ENCODE measurements around the gene HSD17B7. TPM values are rescaled to one million over a fixed set of nuclear protein-coding genes. Genes with fewer than 3 reads are reported as not detected.
"Not testable (repeated sequence)": the region's sequence is repeated elsewhere in the genome, so short reads cannot be mapped to it uniquely, and the experiment has no call there.

HSD17B7 gene, protein sequence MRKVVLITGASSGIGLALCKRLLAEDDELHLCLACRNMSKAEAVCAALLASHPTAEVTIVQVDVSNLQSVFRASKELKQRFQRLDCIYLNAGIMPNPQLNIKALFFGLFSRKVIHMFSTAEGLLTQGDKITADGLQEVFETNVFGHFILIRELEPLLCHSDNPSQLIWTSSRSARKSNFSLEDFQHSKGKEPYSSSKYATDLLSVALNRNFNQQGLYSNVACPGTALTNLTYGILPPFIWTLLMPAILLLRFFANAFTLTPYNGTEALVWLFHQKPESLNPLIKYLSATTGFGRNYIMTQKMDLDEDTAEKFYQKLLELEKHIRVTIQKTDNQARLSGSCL
- 38.7 TPM for total RNA-seq (ENCODE audit: unreplicated experiment)
- long read RNA-seq, transcript HSD17B7-201 (9 exons, 1,190 nt): major isoform, 15 of 16 reads
- long read RNA-seq, partial matches to known transcripts: 0 of 16 reads
- long read RNA-seq, other reads (novel, unspliced or antisense): 1 of 16 reads

DNA sequence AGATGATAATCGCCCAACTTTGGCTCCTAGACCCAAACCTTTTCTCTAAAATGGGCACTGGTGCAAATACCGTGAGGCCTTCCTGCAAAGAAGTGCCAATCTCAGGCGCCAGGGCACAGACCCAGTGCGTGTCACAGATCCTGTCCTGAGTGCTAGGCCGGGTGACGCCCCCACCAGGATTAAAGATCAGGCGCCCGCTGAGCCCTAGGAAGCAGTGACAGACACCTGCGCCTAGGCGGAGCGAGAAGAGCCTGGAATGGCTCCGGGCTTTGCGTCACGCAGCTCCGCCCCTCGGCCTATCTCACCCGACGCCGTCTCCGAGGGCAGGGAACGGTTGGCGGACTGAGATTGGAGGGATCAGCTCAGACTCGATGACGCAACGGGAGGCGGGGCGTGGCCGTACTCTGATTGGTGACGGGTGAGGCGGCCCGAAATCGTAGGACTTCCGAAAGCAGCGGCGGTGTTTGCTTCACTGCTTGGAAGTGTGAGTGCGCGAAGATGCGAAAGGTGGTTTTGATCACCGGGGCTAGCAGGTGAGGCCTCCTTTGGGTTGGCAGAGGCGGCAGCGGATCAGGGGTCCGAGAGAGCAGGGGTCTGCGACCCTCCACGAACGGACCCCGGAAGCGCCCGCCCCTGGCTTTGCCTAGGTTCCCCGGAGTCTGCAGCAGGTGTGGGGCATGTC is at the start of gene HSD17B7:
Gene HSD17B7, plus strand, starts transcription at position 400 of the 682 bp plus-strand sequence. Its CDS starts 99 bp downstream, at position 499.
- not testable (repeated sequence) for H3K36me3 Mint-ChIP-seq (ENCODE audit: unreplicated experiment); H3K27me3 Mint-ChIP-seq (ENCODE audit: unreplicated experiment); H3K27ac Mint-ChIP-seq (ENCODE audit: unreplicated experiment); H3K4me1 Mint-ChIP-seq (ENCODE audit: low read depth, unreplicated experiment); H3K9me3 Mint-ChIP-seq (ENCODE audit: unreplicated experiment)
- peak within 1 kb of the TSS; percentile 87 for H3K4me3 Mint-ChIP-seq (ENCODE audit: unreplicated experiment)
- DNase-seq: peak; percentile 72

GRCh38 chr1:162740755-162741154 is 49.7 kb upstream of the HSD17B7 start:
- TF ChIP-seq CTCF (IDR thresholded peaks at IDR 0.05; ENCODE audit: partially characterized antibody, unreplicated experiment): no peak
- H3K27me3 Mint-ChIP-seq (ENCODE audit: unreplicated experiment): no peaks in the 10 kb centered on the region
- H3K4me3 Mint-ChIP-seq (ENCODE audit: unreplicated experiment): no peak overlapping the region
- no peak overlapping the region for H3K27ac Mint-ChIP-seq (ENCODE audit: unreplicated experiment)
- no peak for DNase-seq
- no peaks in the 10 kb centered on the region for H3K9me3 Mint-ChIP-seq (ENCODE audit: unreplicated experiment)
- no peaks in the 10 kb centered on the region for H3K36me3 Mint-ChIP-seq (ENCODE audit: unreplicated experiment)
- H3K4me1 Mint-ChIP-seq (ENCODE audit: low read depth, unreplicated experiment): no peaks in the 10 kb centered on the region

DNA sequence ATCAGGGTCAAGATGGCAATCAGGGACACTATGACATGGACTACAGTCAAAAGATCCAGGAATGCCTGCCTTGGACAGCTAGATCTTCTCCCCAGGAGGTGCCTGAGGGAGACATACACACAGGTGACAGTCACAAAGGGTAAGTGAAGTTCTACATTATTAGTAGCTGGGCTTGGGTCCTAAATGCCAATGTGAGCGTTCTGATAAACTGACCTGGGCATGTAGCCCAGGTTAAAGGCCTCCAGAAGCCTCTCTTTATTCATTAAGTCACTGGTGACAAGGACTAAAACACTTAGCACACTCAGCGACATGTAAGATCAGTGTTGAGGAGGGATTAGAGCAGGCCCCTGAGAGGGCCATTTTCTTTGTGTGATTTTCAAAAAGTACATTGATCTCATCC is 48.9 kb upstream of the HSD17B7 start:
- no peak for DNase-seq

DNA sequence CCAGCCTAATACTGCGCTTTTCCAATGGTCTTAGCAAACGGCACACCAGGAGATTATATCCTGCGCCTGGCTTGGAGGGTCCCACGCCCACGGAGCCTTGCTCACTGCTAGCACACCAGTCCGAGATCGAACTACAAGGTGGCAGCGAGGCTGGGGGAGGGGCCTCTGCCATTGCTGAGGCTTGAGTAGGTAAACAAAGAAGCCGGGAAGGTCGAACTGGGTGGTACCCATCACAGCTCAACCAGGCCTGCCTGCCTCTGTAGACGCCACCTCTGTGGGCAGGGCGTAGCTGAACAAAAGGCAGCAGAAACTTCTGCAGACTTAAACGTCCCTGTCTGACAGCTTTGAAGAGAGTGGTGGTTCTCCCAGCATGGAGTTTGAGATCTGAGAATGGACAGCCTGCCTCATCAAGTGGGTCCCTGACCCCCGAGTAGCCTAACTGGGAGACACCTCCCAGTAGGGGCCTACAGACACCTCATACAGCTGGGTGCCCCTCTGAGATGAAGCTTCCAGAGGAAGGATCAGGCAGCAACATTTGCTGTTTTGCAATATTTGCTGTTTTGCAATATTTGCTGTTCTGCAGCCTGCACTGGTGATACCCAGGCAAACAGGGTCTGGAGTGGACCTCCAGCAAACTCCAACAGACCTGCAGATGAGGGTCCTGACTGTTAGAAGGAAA is 44.1 kb upstream of the HSD17B7 start:
- DNase-seq; H3K4me1 Mint-ChIP-seq (ENCODE audit: low read depth, unreplicated experiment): not testable (repeated sequence)

More for the DNA sequence above, 48.9 kb upstream of the HSD17B7 start:
- Mint-ChIP-seq H3K36me3 (ENCODE audit: unreplicated experiment) (no peaks in the 10 kb centered on the region), H3K4me1 (ENCODE audit: low read depth, unreplicated experiment) (no peaks in the 10 kb centered on the region), H3K27ac (ENCODE audit: unreplicated experiment) (no peak overlapping the region), H3K4me3 (ENCODE audit: unreplicated experiment) (no peak overlapping the region), H3K9me3 (ENCODE audit: unreplicated experiment) (no peaks in the 10 kb centered on the region), H3K27me3 (ENCODE audit: unreplicated experiment) (no peaks in the 10 kb centered on the region)
- TF ChIP-seq CTCF (IDR thresholded peaks at IDR 0.05; ENCODE audit: partially characterized antibody, unreplicated experiment): no peak

DNA sequence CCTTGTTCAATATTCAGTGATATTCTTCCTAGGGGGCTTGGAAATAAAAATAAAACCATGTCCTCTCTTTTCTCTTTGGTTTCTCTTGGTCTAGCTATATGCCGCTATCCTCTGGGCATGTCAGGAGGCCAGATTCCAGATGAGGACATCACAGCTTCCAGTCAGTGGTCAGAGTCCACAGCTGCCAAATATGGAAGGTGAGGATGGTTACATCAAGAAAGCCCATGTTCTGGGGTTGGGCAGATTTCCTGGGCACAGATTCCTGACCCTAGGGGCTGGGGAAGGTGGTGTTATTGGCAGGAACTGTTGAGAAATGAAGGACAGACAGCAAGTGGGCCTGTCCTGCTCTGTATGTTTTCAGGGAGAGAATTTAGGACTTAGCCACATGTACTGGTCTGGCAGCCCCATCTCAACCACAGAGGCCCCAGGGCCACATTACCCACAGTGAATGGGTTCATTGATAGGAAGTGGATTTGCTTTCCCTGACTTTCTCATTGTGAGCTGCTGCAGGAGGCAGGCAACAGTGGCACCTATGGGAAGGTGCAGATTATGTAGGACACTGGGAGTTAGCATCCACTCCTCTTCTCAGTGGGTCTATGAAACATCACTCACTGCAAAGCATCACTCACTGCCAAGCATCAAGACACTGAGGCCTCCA is 37.4 kb upstream of the HSD17B7 start:
- Mint-ChIP-seq H3K4me3 (ENCODE audit: unreplicated experiment) (no peak overlapping the region), H3K9me3 (ENCODE audit: unreplicated experiment) (no peaks in the 10 kb centered on the region), H3K4me1 (ENCODE audit: low read depth, unreplicated experiment) (peaks cover 6% of the 10 kb centered on the region), H3K27ac (ENCODE audit: unreplicated experiment) (no peak overlapping the region), H3K36me3 (ENCODE audit: unreplicated experiment) (peaks cover 4% of the 10 kb centered on the region), H3K27me3 (ENCODE audit: unreplicated experiment) (peaks cover 2% of the 10 kb centered on the region)
- TF ChIP-seq CTCF (IDR thresholded peaks at IDR 0.05; ENCODE audit: partially characterized antibody, unreplicated experiment): no peak
- no peak for DNase-seq

More for the DNA sequence above, 44.1 kb upstream of the HSD17B7 start:
- not testable (repeated sequence) for H3K27ac Mint-ChIP-seq (ENCODE audit: unreplicated experiment); H3K9me3 Mint-ChIP-seq (ENCODE audit: unreplicated experiment); H3K27me3 Mint-ChIP-seq (ENCODE audit: unreplicated experiment); H3K4me3 Mint-ChIP-seq (ENCODE audit: unreplicated experiment); H3K36me3 Mint-ChIP-seq (ENCODE audit: unreplicated experiment)

All from glutamatergic neuron (in vitro differentiated cells).